ENCODE measurements around the gene ZNF443. TPM values are rescaled to one million over a fixed set of nuclear protein-coding genes. Genes with fewer than 3 reads are reported as not detected.
"Not testable (repeated sequence)": the region's sequence is repeated elsewhere in the genome, so short reads cannot be mapped to it uniquely, and the experiment has no call there.

ZNF443 gene
- 1.6 to 4.0 TPM (median 2.0 TPM) in 3 replicates for total RNA-seq
- long read RNA-seq, partial matches to known transcripts = 0 of 2 reads
- long read RNA-seq, other reads (novel, unspliced or antisense) = 2 of 2 reads

- Mint-ChIP-seq H3K4me1 (ENCODE audit: low read depth) (peaks cover 13% of the 10 kb centered on the region), H3K4me3 (ENCODE audit: unreplicated experiment) (peak within 1 kb of the TSS; percentile 100), H3K27me3 (ENCODE audit: low read depth) (no peaks in the 10 kb centered on the region), H3K27ac (ENCODE audit: unreplicated experiment) (peak within 1 kb of the TSS; percentile 97), H3K9me3 (ENCODE audit: low read depth) (peaks cover 20% of the 10 kb centered on the region), H3K36me3 (ENCODE audit: low read depth) (peaks cover 10% of the 10 kb centered on the region)
- peak; percentile 40 for TF ChIP-seq CTCF (IDR thresholded peaks at IDR 0.05)
- DNase-seq (ENCODE audit: low spot score) = peak; percentile 99
Observed at GRCh38 chr19:12440541-12441316, at the start of gene ZNF443. TSS of gene ZNF443 (minus strand) at chr19:12441021. CDS start at chr19:12440914, 107 bp downstream.

- H3K36me3 Mint-ChIP-seq (ENCODE audit: low read depth); H3K4me3 Mint-ChIP-seq (ENCODE audit: unreplicated experiment): not testable (repeated sequence)
Observed at GRCh38 chr19:12486265-12486783, 45.5 kb upstream of the ZNF443 start.

GRCh38 chr19:12485571-12485970 is 44.8 kb upstream of the ZNF443 start:
- Mint-ChIP-seq H3K36me3 (ENCODE audit: low read depth) (no peaks in the 10 kb centered on the region), H3K4me3 (ENCODE audit: unreplicated experiment) (peak overlapping the region; percentile 90), H3K4me1 (ENCODE audit: low read depth) (peaks cover 31% of the 10 kb centered on the region), H3K9me3 (ENCODE audit: low read depth) (no peaks in the 10 kb centered on the region), H3K27ac (ENCODE audit: unreplicated experiment) (peak overlapping the region; percentile 59), H3K27me3 (ENCODE audit: low read depth) (no peaks in the 10 kb centered on the region)
- no peak for TF ChIP-seq CTCF (IDR thresholded peaks at IDR 0.05)
- DNase-seq (ENCODE audit: low spot score) = no peak

More at GRCh38 chr19:12486265-12486783, 45.5 kb upstream of the ZNF443 start:
- DNase-seq (ENCODE audit: low spot score); H3K27me3 Mint-ChIP-seq (ENCODE audit: low read depth); H3K27ac Mint-ChIP-seq (ENCODE audit: unreplicated experiment); H3K9me3 Mint-ChIP-seq (ENCODE audit: low read depth): not testable (repeated sequence)
- peaks cover 31% of the 10 kb centered on the region for H3K4me1 Mint-ChIP-seq (ENCODE audit: low read depth)

GRCh38 chr19:12485052-12485416 is 44.2 kb upstream of the ZNF443 start:
- Mint-ChIP-seq H3K4me3 (ENCODE audit: unreplicated experiment) (peak overlapping the region; percentile 90), H3K4me1 (ENCODE audit: low read depth) (peaks cover 31% of the 10 kb centered on the region), H3K27ac (ENCODE audit: unreplicated experiment) (peak overlapping the region; percentile 91), H3K9me3 (ENCODE audit: low read depth) (no peaks in the 10 kb centered on the region), H3K36me3 (ENCODE audit: low read depth) (no peaks in the 10 kb centered on the region), H3K27me3 (ENCODE audit: low read depth) (no peaks in the 10 kb centered on the region)
- no peak for DNase-seq (ENCODE audit: low spot score)
- TF ChIP-seq CTCF (IDR thresholded peaks at IDR 0.05) = no peak

- H3K27ac Mint-ChIP-seq (ENCODE audit: unreplicated experiment) = peak within 1 kb of the TSS; percentile 91
- peaks cover 31% of the 10 kb centered on the region for H3K4me1 Mint-ChIP-seq (ENCODE audit: low read depth)
- peak; percentile 92 for DNase-seq (ENCODE audit: low spot score)
- no peaks in the 10 kb centered on the region for H3K36me3 Mint-ChIP-seq (ENCODE audit: low read depth)
- H3K4me3 Mint-ChIP-seq (ENCODE audit: unreplicated experiment) = peak within 1 kb of the TSS; percentile 90
- no peak for TF ChIP-seq CTCF (IDR thresholded peaks at IDR 0.05)
- no peaks in the 10 kb centered on the region for H3K9me3 Mint-ChIP-seq (ENCODE audit: low read depth)
- H3K27me3 Mint-ChIP-seq (ENCODE audit: low read depth) = no peaks in the 10 kb centered on the region
Observed at GRCh38 chr19:12484371-12485051, 43.7 kb upstream of the ZNF443 start, which contains the start of gene ZNF709. TSS of gene ZNF709 (minus strand) at chr19:12484816. CDS start at chr19:12484657, 159 bp downstream.
